Hematopoietic multipotent progenitor cell treated with erythropoietin and hydrocortisone succinate and interleukin-3 and kit ligand, for 4 days (in vitro differentiated cells): Measurements from ENCODE around the gene C1QTNF4.
A peak's percentile ranks its signal among the peaks of the same experiment; 100 is the strongest.

Experiments
- DNase-seq: peaks from one replicate; pipeline ENCODE4 v3.0.0-alpha.2; 2015

C1QTNF4 gene

GRCh38 chr11:47592970-47593369 is 1.2 kb downstream of the C1QTNF4 start:
- DNase-seq: no peak

- no peak for DNase-seq
These were observed 2.0 kb downstream of the C1QTNF4 start for GRCh38 chr11:47592251-47592650.

- peak; percentile 76 for DNase-seq
These were observed 2.4 kb downstream of the C1QTNF4 start for GRCh38 chr11:47591764-47592163.

- DNase-seq: no peak
These were observed 4.0 kb downstream of the C1QTNF4 start for GRCh38 chr11:47589977-47590861.

GRCh38 chr11:47589584-47589976 is 4.6 kb downstream of the C1QTNF4 start:
- no peak for DNase-seq

- no peak for DNase-seq
These were observed 5.1 kb downstream of the C1QTNF4 start for GRCh38 chr11:47589118-47589517.

GRCh38 chr11:47587723-47588326 is 6.4 kb downstream of the C1QTNF4 start:
- peak; percentile 88 for DNase-seq

- DNase-seq: peak; percentile 33
These were observed 7.0 kb downstream of the C1QTNF4 start for GRCh38 chr11:47587039-47587716.

- no peak for DNase-seq
These were observed 7.9 kb downstream of the C1QTNF4 start, which contains the start of gene FAM180B for GRCh38 chr11:47586098-47586855. TSS of gene FAM180B (plus strand) at chr11:47586678. CDS start at chr11:47586769, 91 bp downstream.

GRCh38 chr11:47583844-47584243 is 10.4 kb downstream of the C1QTNF4 start:
- DNase-seq: no peak

- peak; percentile 95 for DNase-seq
These were observed 15.4 kb downstream of the C1QTNF4 start, which contains the start of the genes KBTBD4 and NDUFS3 for GRCh38 chr11:47578524-47579494. TSS of gene KBTBD4 (minus strand) at chr11:47578970. CDS start at chr11:47578951, 19 bp downstream. TSS of gene NDUFS3 (plus strand) at chr11:47579074. CDS start at chr11:47579092, 18 bp downstream.

GRCh38 chr11:47577460-47578041 is 16.7 kb downstream of the C1QTNF4 start:
- DNase-seq: no peak

- DNase-seq: no peak
These were observed 20.9 kb downstream of the C1QTNF4 start for GRCh38 chr11:47573321-47573720.

GRCh38 chr11:47572715-47573255 is 21.4 kb downstream of the C1QTNF4 start:
- no peak for DNase-seq

- no peak for DNase-seq
These were observed 22.3 kb downstream of the C1QTNF4 start for GRCh38 chr11:47571895-47572294.

- DNase-seq: no peak
These were observed 22.9 kb downstream of the C1QTNF4 start for GRCh38 chr11:47571357-47571729.

GRCh38 chr11:47570651-47571356 is 23.4 kb downstream of the C1QTNF4 start:
- DNase-seq: no peak

- DNase-seq: no peak
These were observed 24.6 kb downstream of the C1QTNF4 start for GRCh38 chr11:47569646-47570045.

GRCh38 chr11:47566149-47566698 is 28.0 kb downstream of the C1QTNF4 start:
- DNase-seq: peak; percentile 51
